ENCODE data around the gene CMBL.

The CMBL gene

GRCh38 chr5:10329820-10330481 is 22.2 kb upstream of the CMBL start:
- Mint-ChIP-seq H3K27me3 (peaks cover 45% of the 10 kb centered on the region), H3K27ac (ENCODE audit: low read depth) (no peak overlapping the region), H3K9me3 (no peaks in the 10 kb centered on the region), H3K4me1 (peaks cover 9% of the 10 kb centered on the region), H3K36me3 (ENCODE audit: insufficient read depth) (no peaks in the 10 kb centered on the region), H3K4me3 (no peak overlapping the region)
- ATAC-seq (replicated peaks; ENCODE audit: extremely low read depth, poor library complexity, severe bottlenecking) (no peak), DNase-seq (ENCODE audit: low spot score in 2 of 2) (no peak)

DNA sequence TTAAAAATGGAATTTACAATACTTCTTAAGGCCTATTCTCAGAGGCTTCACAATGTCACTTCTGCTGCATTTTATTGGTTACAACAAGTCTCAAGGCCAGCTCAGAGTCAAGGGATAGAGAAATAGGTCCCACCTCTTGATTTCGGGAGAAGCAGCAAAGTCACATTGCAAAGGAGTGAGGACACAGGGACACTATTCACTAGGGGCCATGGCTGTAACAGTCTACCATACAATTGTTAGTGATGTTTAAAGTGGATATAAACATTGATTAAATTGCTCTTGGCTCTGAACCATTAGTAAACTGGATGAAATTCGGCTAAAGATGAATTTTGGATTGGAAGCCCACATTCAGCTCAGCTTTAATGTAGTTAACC is 21.7 kb upstream of the CMBL start:
- no peaks in the 10 kb centered on the region for H3K9me3 Mint-ChIP-seq
- H3K4me1 Mint-ChIP-seq: peaks cover 9% of the 10 kb centered on the region
- no peak for DNase-seq (ENCODE audit: low spot score in 2 of 2)
- no peak for ATAC-seq (replicated peaks; ENCODE audit: extremely low read depth, poor library complexity, severe bottlenecking)
- H3K36me3 Mint-ChIP-seq (ENCODE audit: insufficient read depth): no peaks in the 10 kb centered on the region
- peaks cover 40% of the 10 kb centered on the region for H3K27me3 Mint-ChIP-seq
- H3K27ac Mint-ChIP-seq (ENCODE audit: low read depth): no peak overlapping the region
- no peak overlapping the region for H3K4me3 Mint-ChIP-seq

DNA sequence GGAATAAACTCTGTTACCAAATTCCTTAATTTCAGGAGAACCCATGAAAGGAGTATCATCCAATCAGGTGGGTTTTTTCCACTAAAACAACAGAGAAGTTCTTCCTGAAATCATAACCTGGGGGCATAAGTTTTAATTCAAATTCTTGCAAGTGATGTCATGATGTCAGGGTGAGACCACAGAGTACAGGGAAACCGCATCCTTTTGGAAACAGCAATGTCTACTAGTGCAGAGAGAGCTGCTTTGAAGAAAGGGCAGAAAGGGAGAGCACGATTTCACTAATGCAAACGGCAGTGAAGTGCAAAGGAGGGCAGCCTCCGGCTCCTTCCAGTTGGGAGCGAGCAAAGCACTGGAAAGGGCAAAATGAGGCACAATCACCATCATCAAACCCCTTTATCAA is 20.6 kb upstream of the CMBL start:
- H3K4me3 Mint-ChIP-seq: no peak overlapping the region
- DNase-seq (ENCODE audit: low spot score in 2 of 2) (no peak), ATAC-seq (replicated peaks; ENCODE audit: extremely low read depth, poor library complexity, severe bottlenecking) (no peak)
- no peaks in the 10 kb centered on the region for H3K9me3 Mint-ChIP-seq
- H3K27me3 Mint-ChIP-seq: peaks cover 29% of the 10 kb centered on the region
- no peaks in the 10 kb centered on the region for H3K36me3 Mint-ChIP-seq (ENCODE audit: insufficient read depth)
- peaks cover 5% of the 10 kb centered on the region for H3K4me1 Mint-ChIP-seq
- no peak overlapping the region for H3K27ac Mint-ChIP-seq (ENCODE audit: low read depth)

GRCh38 chr5:10324518-10325370 is 17.0 kb upstream of the CMBL start:
- ATAC-seq (replicated peaks; ENCODE audit: extremely low read depth, poor library complexity, severe bottlenecking) (no peak), DNase-seq (ENCODE audit: low spot score in 2 of 2) (no peak)
- no peaks in the 10 kb centered on the region for H3K27me3 Mint-ChIP-seq
- H3K9me3 Mint-ChIP-seq: no peaks in the 10 kb centered on the region
- no peak overlapping the region for H3K4me3 Mint-ChIP-seq
- no peaks in the 10 kb centered on the region for H3K4me1 Mint-ChIP-seq
- no peak overlapping the region for H3K27ac Mint-ChIP-seq (ENCODE audit: low read depth)
- H3K36me3 Mint-ChIP-seq (ENCODE audit: insufficient read depth): no peaks in the 10 kb centered on the region

- DNase-seq (ENCODE audit: low spot score in 2 of 2) (no peak), ATAC-seq (replicated peaks; ENCODE audit: extremely low read depth, poor library complexity, severe bottlenecking) (no peak)
- no peaks in the 10 kb centered on the region for H3K36me3 Mint-ChIP-seq (ENCODE audit: insufficient read depth)
- no peaks in the 10 kb centered on the region for H3K4me1 Mint-ChIP-seq
- H3K27ac Mint-ChIP-seq (ENCODE audit: low read depth): no peak overlapping the region
- no peak overlapping the region for H3K4me3 Mint-ChIP-seq
- no peaks in the 10 kb centered on the region for H3K27me3 Mint-ChIP-seq
- H3K9me3 Mint-ChIP-seq: no peaks in the 10 kb centered on the region
Measured at GRCh38 chr5:10323588-10324488, 16.1 kb upstream of the CMBL start.

DNA sequence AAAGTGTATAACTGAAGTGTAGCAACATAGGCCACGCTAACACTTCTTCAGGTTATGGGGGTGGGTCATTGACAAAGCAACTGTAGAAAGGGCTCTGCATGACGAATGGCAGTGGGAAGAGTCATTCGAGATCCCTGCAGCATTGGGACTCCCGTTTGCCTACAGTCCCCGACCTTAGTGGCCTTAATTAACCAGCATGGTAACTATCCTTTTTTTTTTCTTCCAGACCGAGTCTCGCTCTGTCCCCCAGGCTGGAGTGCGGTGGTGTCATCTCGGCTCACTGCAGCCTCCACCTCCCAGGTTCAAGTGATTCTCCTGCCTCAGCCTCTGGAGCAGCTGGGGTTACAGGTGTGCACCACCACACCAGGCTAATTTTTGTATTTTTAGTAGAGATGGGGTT is 14.2 kb upstream of the CMBL start:
- no peak for DNase-seq (ENCODE audit: low spot score in 2 of 2)
- Mint-ChIP-seq H3K4me1 (no peaks in the 10 kb centered on the region), H3K27me3 (no peaks in the 10 kb centered on the region), H3K4me3 (no peak overlapping the region), H3K36me3 (ENCODE audit: insufficient read depth) (no peaks in the 10 kb centered on the region), H3K9me3 (no peaks in the 10 kb centered on the region), H3K27ac (ENCODE audit: low read depth) (no peak overlapping the region)
- ATAC-seq (replicated peaks; ENCODE audit: extremely low read depth, poor library complexity, severe bottlenecking): no peak

GRCh38 chr5:10320793-10321192 is 13.1 kb upstream of the CMBL start:
- ATAC-seq (replicated peaks; ENCODE audit: extremely low read depth, poor library complexity, severe bottlenecking): no peak
- Mint-ChIP-seq H3K27ac (ENCODE audit: low read depth) (no peak overlapping the region), H3K9me3 (no peaks in the 10 kb centered on the region), H3K4me1 (no peaks in the 10 kb centered on the region), H3K4me3 (no peak overlapping the region), H3K36me3 (ENCODE audit: insufficient read depth) (no peaks in the 10 kb centered on the region), H3K27me3 (no peaks in the 10 kb centered on the region)
- DNase-seq (ENCODE audit: low spot score in 2 of 2): no peak

DNA sequence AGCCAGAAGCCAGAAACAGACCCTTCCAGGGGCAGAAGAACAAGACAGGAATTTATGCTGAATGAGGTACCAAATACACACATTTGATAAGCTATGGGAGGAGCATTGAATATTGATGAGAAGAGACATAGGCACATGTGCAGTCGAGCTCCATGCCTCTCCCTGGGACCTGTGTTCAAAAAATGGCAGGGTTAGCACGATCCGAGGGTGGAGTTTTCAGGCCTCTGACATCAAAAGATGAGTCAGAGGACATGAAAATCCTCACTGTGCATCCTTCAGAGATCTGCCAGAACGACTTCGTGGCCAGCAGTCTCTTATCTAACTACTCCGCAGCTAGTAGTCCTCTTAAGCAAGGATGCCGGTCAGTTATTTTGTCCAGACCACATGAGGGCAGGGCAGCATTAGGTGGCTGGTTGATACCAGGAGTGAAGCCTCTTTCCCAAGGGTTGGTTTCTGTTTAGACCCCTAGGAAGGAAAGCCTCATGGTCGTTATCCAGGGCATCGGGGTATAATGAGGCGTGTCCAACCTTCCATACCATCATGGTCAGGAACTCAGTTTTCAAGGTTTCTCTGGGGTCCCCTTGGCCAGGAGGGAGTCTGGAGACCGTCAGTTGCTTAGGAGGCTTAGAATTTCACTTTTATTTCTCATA is 11.6 kb upstream of the CMBL start:
- no peak overlapping the region for H3K4me3 Mint-ChIP-seq
- no peaks in the 10 kb centered on the region for H3K27me3 Mint-ChIP-seq
- no peak overlapping the region for H3K27ac Mint-ChIP-seq (ENCODE audit: low read depth)
- H3K9me3 Mint-ChIP-seq: no peaks in the 10 kb centered on the region
- no peaks in the 10 kb centered on the region for H3K4me1 Mint-ChIP-seq
- no peak for DNase-seq (ENCODE audit: low spot score in 2 of 2)
- H3K36me3 Mint-ChIP-seq (ENCODE audit: insufficient read depth): peaks cover 1% of the 10 kb centered on the region
- ATAC-seq (replicated peaks; ENCODE audit: extremely low read depth, poor library complexity, severe bottlenecking): no peak

GRCh38 chr5:10317825-10318682 is 10.4 kb upstream of the CMBL start:
- Mint-ChIP-seq H3K36me3 (ENCODE audit: insufficient read depth) (peaks cover 1% of the 10 kb centered on the region), H3K9me3 (no peaks in the 10 kb centered on the region), H3K4me1 (no peaks in the 10 kb centered on the region), H3K27ac (ENCODE audit: low read depth) (no peak overlapping the region), H3K27me3 (no peaks in the 10 kb centered on the region), H3K4me3 (no peak overlapping the region)
- no peak for DNase-seq (ENCODE audit: low spot score in 2 of 2)
- no peak for ATAC-seq (replicated peaks; ENCODE audit: extremely low read depth, poor library complexity, severe bottlenecking)

- no peaks in the 10 kb centered on the region for H3K4me1 Mint-ChIP-seq
- DNase-seq (ENCODE audit: low spot score in 2 of 2) (no peak), ATAC-seq (replicated peaks; ENCODE audit: extremely low read depth, poor library complexity, severe bottlenecking) (no peak)
- H3K9me3 Mint-ChIP-seq: no peaks in the 10 kb centered on the region
- peaks cover 1% of the 10 kb centered on the region for H3K36me3 Mint-ChIP-seq (ENCODE audit: insufficient read depth)
- no peak overlapping the region for H3K27ac Mint-ChIP-seq (ENCODE audit: low read depth)
- H3K4me3 Mint-ChIP-seq: no peak overlapping the region
- no peaks in the 10 kb centered on the region for H3K27me3 Mint-ChIP-seq
Measured at GRCh38 chr5:10315824-10316509, 8.3 kb upstream of the CMBL start.

- Mint-ChIP-seq H3K9me3 (no peaks in the 10 kb centered on the region), H3K4me3 (no peak overlapping the region), H3K27me3 (no peaks in the 10 kb centered on the region), H3K4me1 (no peaks in the 10 kb centered on the region), H3K27ac (ENCODE audit: low read depth) (no peak overlapping the region), H3K36me3 (ENCODE audit: insufficient read depth) (peaks cover 1% of the 10 kb centered on the region)
- ATAC-seq (replicated peaks; ENCODE audit: extremely low read depth, poor library complexity, severe bottlenecking) (no peak), DNase-seq (ENCODE audit: low spot score in 2 of 2) (no peak)
Measured at GRCh38 chr5:10315201-10315600, 7.5 kb upstream of the CMBL start.
